Keratinocyte (primary cell): Measurements from ENCODE around the gene ERO1B.

Experiments used
- EZH2 ChIP-seq: IDR thresholded peaks from one replicate; pipeline ENCODE4 v1.6.1; 2012; ENCODE audit warnings: inconsistent platforms, mild to moderate bottlenecking, low read length, moderate library complexity
- TF ChIP-seq, protein P1 (sequence below), 3 experiments: IDR thresholded peaks in 1 of 3; conservative IDR thresholded peaks in 1 of 3; optimal IDR thresholded peaks in 1 of 3; 2 replicates in 2 of 3; 3 replicates in 1 of 3; pipeline versions ENCODE3 to v1.5.1; 2011; ENCODE audit warnings: low read length in 3 of 3, mild to moderate bottlenecking in 3 of 3, moderate library complexity in 2 of 3, control low read depth in 1 of 3, inconsistent platforms in 1 of 3; ENCODE audit not compliant: insufficient read depth in 2 of 3; ENCODE audit errors: extremely low read depth in 1 of 3

GRCh38 chr1:236166041-236166440, 115.7 kb downstream of the ERO1B start:
- TF ChIP-seq, protein P1, sequence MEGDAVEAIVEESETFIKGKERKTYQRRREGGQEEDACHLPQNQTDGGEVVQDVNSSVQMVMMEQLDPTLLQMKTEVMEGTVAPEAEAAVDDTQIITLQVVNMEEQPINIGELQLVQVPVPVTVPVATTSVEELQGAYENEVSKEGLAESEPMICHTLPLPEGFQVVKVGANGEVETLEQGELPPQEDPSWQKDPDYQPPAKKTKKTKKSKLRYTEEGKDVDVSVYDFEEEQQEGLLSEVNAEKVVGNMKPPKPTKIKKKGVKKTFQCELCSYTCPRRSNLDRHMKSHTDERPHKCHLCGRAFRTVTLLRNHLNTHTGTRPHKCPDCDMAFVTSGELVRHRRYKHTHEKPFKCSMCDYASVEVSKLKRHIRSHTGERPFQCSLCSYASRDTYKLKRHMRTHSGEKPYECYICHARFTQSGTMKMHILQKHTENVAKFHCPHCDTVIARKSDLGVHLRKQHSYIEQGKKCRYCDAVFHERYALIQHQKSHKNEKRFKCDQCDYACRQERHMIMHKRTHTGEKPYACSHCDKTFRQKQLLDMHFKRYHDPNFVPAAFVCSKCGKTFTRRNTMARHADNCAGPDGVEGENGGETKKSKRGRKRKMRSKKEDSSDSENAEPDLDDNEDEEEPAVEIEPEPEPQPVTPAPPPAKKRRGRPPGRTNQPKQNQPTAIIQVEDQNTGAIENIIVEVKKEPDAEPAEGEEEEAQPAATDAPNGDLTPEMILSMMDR (optimal IDR thresholded peaks at IDR 0.05 in 1 of 3, IDR thresholded peaks at IDR 0.05 in 1 of 3, conservative IDR thresholded peaks at IDR 0.05 in 1 of 3; ENCODE audit: extremely low read depth in 1 of 3, insufficient read depth in 2 of 3, low read length in 3 of 3) = no peak
- no peak for TF ChIP-seq EZH2
